GM18502 (cell line): ENCODE data around the gene ACKR3.

Experiments used
- ATAC-seq: cut with Tn5 transposase; IDR thresholded peaks from one replicate; pipeline ENCODE4 v1.9.1; 2021; ENCODE audit warnings: mild to moderate bottlenecking; ENCODE audit not compliant: unreplicated experiment, poor library complexity

ACKR3 gene

GRCh38 chr2:236581546-236581945 lies 11.9 kb downstream of the ACKR3 start:
- no peak for ATAC-seq

GRCh38 chr2:236582968-236583367 lies 13.3 kb downstream of the ACKR3 start:
- no peak for ATAC-seq

- no peak for ATAC-seq
These were observed 14.1 kb downstream of the ACKR3 start for GRCh38 chr2:236583621-236584203.

- ATAC-seq: no peak
These were observed 15.1 kb downstream of the ACKR3 start for GRCh38 chr2:236584521-236585384.

- ATAC-seq: no peak
These were observed 16.3 kb downstream of the ACKR3 start for GRCh38 chr2:236585966-236586365.

GRCh38 chr2:236587861-236588815 lies 18.5 kb downstream of the ACKR3 start:
- ATAC-seq: no peak

GRCh38 chr2:236588932-236589592 lies 19.4 kb downstream of the ACKR3 start:
- ATAC-seq: no peak

- no peak for ATAC-seq
These were observed 21.2 kb downstream of the ACKR3 start for GRCh38 chr2:236590846-236591245.

GRCh38 chr2:236592821-236593220 lies 23.2 kb downstream of the ACKR3 start:
- ATAC-seq: no peak

- no peak for ATAC-seq
These were observed 23.9 kb downstream of the ACKR3 start for GRCh38 chr2:236593531-236593930.

- no peak for ATAC-seq
These were observed 24.3 kb downstream of the ACKR3 start for GRCh38 chr2:236593956-236594355.

GRCh38 chr2:236597629-236598028 lies 28.0 kb downstream of the ACKR3 start:
- no peak for ATAC-seq

- no peak for ATAC-seq
These were observed 29.4 kb downstream of the ACKR3 start for GRCh38 chr2:236599059-236599458.

- ATAC-seq: no peak
These were observed 30.5 kb downstream of the ACKR3 start for GRCh38 chr2:236600158-236600557.

GRCh38 chr2:236600892-236601291 lies 31.3 kb downstream of the ACKR3 start:
- ATAC-seq: no peak

- ATAC-seq: no peak
These were observed 31.9 kb downstream of the ACKR3 start for GRCh38 chr2:236601316-236602202.

GRCh38 chr2:236602678-236603077 lies 33.1 kb downstream of the ACKR3 start:
- ATAC-seq: no peak

GRCh38 chr2:236603361-236604015 lies 33.9 kb downstream of the ACKR3 start:
- ATAC-seq: no peak
